ENCODE measurements around the gene SSH3.

The SSH3 gene

DNA sequence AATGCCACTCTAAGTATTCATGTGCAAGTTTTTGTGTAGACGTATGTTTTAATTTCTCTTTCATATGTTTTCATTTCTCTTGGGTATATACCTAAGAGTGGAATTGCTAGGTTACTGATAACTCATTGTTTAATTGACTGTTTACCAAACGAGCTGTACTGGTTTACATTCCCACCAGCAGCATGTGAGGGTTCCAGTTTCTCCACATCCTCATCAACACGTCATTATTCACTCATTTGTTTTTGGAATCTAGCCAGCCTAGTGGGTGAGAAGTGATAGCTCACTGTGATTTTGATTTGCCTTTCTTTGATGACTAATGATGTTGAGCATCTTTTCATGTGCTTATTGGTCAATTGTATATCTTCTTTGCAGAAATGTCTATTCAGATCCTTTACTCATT lies 10.2 kb upstream of the SSH3 start:
- DNase-seq (ENCODE audit: low read depth): peak; percentile 70

DNA sequence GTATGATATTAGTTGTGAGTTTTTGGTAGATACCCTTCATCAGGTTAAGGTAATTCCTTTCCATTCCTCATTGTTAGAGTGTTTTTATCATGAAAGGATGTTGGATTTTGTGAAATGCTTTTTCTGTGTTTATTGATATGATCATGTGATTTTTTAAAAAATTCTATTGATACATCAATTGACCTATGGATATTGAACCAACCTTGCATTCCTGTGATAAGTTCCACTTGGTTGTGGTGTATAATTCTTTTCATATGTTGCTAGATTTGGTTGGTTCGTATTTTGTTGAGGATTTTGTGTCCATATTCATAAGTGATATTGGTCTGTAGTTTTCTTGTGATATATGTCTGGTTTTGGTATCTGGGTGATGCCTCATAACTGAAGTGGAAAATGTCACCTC lies 7.5 kb upstream of the SSH3 start:
- DNase-seq (ENCODE audit: low read depth): no peak

DNA sequence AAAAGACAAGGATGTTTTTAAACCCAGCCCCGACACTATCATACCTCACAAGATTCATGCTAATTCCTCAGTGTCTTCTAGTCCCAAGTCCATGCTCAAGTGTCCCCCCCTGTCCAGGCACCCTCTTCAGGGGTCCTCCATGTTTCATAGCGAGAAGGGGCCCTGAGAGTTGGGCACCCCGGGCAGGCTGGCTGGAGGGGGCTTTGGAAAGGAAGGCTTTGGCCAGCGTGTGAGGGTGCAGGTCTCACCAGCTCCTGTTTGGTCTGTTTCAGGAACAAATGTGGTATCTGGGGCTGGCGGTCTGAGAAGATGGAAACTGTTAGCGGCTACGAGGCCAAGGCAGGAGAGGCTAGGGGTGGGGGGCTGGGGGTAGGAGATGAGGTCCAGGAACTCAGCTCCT lies 4.5 kb upstream of the SSH3 start:
- DNase-seq (ENCODE audit: low read depth): no peak

DNA sequence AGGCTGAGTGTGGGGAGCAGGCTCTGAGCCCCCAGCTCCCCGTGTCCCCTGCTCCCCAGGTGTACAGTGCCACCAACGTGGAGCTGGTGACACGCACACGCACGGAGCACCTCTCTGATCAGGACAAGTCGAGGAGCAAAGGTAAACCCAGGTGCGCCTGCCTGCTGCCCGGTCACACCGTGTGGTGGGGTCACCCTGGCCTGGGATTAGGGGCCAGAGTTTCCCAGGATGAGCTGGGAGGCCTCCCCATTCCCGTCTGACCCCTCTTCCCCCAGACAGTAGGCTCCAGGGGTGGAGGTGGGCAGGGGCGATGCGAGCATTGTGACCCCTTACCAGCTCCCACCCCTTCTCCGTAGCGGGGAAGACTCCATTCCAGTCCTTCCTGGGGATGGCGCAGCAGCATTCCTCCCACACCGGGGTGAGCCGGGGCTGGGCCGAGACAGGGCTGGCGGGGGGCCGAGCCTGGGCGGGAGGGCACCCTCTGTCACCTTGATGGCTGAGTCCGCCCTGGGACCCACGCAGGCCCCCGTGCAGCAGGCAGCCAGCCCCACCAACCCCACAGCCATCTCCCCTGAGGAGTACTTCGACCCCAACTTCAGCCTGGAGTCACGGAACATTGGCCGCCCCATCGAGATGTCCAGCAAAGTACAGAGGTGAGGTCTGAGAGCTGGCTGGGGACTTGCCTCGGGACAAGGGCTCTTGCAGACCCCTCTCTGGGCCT lies 3.7 kb upstream of the SSH3 start:
- DNase-seq (ENCODE audit: low read depth): no peak

DNA sequence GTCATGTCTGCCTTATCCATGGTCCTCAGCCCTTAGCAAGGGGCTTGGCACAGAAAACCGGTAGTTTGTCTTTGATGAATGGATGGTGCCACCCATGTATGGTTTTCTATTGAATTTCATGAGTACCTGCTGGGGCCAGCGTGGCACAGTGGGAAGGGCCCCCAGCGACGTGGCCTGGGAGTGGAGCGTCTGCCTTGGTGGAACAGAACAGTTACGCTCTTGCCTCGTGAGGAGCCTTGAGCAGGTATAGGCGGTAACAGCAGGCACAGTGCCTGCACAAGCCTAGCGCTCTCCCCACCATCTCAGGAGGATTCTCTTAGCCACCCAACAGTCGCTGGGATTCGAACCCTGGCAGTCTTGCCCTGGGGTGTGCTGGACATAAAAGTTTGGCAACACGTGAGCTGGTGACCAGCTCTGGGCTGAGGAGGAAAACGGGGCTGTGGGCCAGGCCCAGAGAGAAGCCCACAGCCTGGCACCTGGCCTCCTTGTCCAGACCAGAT lies 3.0 kb upstream of the SSH3 start:
- DNase-seq (ENCODE audit: low read depth): no peak

DNA sequence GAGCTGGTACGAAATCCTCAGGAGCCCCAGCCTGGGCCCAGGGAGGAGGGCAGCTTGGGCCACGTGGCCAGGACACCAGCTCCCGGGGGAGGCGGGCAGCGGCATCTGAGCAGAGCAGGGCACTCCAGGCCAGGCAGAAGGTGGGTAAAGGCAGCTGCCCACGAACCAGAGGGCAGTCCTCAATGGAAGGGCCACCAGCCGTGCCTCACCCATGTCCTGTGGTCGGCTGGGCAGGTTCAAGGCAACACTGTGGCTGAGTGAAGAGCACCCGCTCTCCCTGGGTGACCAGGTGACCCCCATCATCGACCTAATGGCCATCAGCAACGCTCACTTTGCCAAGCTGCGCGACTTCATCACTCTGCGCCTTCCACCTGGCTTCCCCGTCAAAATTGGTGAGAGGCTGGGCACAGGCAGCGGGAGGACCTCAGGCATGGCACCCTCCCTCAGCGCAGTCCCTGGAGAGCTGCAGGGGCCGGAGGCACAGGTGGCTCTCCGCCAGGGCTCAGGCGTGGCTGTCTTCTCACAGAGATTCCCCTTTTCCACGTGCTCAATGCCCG lies 2.5 kb upstream of the SSH3 start:
- DNase-seq (ENCODE audit: low read depth): no peak

DNA sequence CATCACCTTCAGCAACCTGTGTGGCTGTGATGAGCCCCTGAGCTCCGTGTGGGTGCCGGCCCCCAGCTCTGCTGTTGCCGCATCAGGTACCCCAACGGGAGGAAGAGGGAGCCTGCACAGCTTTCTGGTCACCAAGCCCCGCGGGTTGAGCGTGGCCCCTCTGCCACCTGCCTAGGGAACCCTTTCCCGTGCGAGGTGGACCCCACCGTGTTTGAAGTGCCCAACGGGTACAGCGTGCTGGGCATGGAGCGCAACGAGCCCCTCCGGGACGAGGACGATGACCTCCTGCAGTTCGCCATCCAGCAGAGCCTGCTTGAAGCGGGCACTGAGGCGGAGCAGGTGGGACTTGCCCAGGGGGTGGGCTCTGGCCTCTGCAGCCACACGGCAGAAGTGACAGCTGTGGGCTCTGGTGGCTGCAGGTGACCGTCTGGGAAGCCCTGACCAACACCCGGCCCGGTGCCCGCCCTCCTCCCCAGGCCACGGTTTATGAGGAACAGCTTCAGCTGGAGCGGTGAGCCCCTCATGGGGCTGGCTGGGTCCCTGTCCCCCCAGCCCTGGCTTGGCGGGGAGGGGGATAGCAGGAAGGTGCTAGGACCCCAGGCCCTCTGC lies 1.9 kb upstream of the SSH3 start:
- DNase-seq (ENCODE audit: low read depth): no peak

DNA sequence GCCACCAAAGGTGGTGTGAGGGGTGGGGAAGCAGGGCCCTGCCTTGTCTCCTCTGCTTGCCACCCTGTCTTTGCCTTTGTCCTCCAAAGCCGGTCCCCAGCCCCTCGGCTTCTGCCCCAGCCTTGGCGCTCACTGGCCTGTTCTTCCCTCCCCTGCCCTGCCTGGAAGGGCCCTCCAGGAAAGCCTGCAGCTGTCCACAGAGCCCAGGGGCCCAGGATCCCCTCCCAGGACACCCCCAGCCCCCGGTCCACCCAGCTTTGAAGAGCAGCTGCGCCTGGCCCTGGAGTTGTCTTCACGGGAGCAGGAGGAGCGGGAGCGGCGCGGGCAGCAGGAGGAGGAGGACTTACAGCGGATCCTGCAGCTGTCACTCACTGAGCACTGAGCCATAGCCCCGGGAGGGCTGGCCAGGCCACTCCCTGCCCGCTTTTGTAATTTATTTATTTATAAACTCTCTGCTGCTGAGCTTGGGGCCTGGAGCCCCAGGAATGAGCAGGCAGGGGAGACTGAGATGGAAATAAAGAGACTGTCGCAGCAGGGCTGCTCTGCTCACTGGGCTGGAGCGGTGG lies 1.3 kb upstream of the SSH3 start:
- peak; percentile 91 for DNase-seq (ENCODE audit: low read depth)

DNA sequence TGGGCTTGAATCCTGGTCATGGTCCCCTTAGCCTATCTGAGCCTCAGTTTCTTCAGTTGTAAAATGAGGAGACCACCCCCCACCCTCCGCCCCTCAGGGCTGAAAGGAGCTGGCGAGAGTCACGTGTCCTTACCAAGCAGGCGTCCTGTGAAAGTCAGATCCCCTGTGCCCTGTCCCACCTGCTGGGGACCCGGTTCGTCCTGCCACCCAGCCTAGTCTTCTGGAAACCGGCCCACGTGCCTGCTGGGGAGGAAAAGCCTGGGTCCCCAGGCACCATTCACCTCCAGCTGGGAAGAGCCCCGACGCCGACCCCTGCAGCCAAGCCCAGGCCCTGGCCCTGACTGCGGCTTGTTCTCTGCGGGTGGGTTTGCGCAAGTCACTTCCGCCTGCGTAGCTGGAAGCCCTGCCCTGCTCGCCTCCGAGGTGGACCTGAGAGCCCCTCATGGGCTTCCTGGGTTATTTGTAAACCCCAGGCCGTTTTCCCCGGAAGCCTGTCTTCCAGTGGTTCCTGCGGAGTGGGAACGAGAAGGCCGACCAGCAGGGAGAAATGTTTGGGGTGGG lies 679 bp upstream of the SSH3 start:
- DNase-seq (ENCODE audit: low read depth): peak; percentile 64

DNA sequence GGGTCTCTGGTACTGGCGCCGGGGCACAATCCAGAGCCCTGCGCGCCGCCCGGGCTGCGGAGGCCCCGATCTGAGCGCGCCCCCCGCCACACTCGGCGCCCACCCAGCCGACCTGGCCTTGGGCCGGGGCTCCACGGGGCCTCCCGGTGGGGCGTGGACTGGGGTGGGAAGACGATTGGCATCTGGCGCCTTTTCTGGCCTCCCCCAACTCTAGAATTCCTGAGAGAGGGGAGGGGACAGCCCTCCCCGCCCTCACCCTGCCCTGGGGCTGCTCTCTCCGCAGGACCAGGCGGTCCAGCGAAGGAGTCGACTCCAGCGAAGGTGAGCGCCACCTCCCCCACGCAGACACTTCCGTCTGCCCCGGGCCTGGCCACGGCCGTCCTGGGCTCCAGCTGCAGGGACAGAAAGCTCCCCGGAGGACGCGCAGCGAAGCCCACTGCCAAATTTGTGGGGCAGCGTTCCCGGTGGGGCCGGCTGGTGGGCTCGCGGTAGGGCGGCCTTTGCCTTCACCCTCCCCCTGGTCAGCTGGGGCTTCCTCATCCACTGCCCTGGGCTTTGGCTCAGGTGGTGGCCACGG lies 593 bp downstream of the SSH3 start:
- DNase-seq (ENCODE audit: low read depth): no peak

DNA sequence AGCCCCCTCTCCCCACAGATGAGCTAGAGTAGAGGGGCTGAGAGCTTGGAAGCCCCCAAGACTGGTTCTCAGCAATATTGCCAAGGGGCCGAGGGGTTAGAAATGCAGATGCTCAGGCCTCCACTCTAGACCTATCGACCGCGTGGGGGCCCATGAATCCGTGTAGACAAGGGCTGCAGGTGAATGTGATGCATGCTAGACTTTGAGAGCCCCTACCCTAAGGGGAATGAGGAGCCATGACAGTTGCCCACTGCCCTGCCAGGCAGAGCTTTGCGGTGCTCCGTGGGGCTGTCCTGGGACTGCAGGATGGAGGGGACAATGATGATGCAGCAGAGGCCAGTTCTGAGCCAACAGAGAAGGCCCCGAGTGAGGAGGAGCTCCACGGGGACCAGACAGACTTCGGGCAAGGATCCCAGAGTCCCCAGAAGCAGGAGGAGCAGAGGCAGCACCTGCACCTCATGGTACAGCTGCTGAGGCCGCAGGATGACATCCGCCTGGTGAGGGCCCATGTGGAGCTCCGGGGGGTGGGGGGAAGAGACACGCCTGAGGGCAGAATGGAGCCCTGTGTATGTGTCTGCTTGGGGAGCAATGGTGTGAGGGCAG lies 1.3 kb downstream of the SSH3 start:
- DNase-seq (ENCODE audit: low read depth): no peak

DNA sequence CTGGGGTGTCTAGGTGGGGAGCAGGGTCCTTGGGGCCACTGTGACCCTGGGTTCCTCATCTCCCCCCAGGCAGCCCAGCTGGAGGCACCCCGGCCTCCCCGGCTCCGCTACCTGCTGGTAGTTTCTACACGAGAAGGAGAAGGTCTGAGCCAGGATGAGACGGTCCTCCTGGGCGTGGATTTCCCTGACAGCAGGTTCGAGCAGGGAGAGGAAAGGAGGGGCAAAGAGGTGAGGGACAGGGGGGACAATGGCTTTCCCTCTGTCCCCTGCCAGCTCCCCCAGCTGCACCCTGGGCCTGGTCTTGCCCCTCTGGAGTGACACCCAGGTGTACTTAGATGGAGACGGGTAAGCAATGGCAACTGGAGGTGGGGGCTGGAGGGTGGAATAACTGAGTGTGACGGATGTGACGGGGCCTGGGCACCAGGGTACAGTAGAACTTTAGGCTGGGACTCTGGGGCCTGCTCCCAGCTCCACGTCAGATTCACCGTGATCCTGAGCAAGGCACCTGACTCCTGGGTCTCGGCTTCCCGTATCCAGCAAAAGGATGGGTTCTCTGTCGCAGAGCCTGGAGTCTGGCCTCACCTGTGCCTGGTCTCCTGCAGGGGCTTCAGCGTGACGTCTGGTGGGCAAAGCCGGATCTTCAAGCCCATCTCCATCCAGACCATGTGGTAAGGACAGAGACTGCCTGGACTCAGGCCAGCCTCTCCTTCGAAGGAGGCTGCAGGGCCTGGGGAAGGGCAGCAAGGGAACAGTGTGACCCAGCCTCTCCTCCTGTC lies 3.6 kb downstream of the SSH3 start:
- DNase-seq (ENCODE audit: low read depth): no peak

DNA sequence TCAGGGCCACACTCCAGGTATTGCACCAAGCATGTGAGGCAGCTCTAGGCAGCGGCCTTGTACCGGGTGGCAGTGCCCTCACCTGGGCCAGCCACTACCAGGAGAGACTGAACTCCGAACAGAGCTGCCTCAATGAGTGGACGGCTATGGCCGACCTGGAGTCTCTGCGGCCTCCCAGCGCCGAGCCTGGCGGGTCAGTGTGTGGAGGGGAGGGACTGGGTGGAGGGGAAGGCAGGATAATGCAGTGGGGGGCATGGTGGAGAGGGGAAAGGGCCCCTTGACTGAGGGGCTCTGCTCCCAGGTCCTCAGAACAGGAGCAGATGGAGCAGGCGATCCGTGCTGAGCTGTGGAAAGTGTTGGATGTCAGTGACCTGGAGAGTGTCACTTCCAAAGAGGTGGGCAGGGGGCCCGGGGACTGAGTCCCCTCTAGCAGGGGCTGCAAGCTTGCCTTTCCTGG lies 4.2 kb downstream of the SSH3 start:
- DNase-seq (ENCODE audit: low read depth): no peak

DNA sequence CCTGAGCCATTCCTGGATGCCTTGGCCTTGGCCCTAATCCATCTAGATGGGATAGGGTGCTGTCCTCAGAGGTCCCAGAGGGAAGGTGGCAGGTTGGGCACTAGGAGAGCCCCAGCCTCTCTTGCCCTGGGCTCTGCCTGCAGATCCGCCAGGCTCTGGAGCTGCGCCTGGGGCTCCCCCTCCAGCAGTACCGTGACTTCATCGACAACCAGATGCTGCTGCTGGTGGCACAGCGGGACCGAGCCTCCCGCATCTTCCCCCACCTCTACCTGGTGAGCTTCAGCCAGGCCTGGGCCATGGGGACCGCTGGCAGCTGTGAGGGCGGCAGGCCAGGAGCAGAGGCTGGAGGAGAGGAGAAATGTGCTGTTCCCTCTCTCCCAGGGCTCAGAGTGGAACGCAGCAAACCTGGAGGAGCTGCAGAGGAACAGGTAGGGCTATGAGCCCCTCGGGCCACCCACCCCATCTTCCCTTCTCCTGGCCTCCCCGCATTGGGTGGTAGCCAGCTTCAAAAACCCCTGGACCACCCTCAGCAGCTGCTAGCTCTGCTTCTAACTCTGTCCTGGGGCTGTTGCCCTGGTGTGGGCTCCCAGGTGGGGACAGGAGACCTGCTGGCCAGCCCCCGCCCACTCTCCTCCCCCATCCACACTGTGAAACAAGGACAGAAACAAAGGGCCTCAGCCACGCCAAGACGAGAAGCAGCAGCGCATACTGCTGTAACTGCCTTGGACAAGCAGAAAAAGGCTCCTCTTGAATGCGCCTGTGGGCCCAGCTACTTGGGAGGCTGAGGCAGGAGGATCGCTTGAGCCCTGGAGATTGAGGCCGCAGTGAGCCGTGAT lies 4.9 kb downstream of the SSH3 start:
- no peak for DNase-seq (ENCODE audit: low read depth)

DNA sequence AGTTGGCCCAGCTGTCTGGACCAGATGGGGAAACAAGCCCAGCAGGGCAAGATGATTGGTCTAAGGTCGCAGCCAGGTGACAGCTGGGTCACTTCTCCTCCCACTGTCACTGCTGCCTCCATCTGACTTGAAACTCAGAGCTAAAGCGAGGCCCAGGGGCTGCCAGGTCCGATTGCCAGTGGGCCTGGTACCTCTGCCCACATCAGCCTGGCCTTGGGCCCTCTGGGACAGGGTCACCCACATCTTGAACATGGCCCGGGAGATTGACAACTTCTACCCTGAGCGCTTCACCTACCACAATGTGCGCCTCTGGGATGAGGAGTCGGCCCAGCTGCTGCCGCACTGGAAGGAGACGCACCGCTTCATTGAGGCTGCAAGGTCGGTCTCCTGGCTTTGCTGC lies 5.8 kb downstream of the SSH3 start:
- DNase-seq (ENCODE audit: low read depth): no peak

DNA sequence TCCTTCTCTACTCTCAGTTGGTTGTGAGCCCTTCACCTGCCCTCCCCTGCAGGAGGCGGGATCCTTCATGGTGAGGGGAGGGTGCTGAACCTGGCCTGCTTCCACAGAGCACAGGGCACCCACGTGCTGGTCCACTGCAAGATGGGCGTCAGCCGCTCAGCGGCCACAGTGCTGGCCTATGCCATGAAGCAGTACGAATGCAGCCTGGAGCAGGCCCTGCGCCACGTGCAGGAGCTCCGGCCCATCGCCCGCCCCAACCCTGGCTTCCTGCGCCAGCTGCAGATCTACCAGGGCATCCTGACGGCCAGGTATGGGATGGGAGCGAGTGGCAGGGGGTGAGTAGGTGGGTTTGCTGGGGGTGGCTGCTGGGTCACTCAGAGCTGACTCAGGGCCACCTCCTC lies 6.3 kb downstream of the SSH3 start:
- DNase-seq (ENCODE audit: low read depth): no peak

DNA sequence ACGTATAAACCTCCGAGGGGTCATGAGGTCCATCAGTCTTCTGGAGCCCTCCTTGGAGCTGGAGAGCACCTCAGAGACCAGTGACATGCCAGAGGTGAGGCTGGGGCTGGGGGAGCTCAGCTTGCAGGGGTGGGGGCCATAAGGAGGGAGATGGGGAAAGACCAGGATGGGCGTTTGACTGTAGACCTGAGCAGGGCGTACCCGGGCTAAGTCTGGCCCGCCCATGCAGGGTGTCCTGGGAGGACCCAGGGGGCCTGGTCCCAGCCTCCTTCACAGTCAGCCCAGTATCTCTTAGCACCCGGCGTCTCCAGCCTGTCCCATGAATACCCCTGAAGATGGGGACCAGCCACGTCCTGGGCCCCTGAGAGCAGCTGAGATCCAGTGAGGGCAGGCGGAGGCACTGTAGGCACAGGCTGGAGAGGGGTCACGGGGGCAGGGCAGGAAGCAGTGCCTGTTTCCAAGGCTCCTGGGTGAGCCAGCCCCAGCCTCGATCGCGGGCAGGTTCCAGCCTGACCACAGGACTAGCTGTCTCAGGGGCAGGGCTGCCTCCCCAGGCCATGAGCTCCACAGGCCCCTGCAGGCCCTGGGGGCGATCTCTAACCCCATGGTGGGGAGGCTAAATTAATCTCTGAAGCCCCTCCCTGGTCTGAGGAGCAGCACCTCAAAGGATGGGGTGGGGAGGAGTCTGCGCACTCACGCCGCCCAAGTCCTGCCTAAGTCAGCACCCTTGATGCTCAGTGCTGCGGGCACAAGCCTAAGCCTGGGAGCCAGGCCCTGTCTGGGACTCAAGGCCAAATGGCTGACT lies 7.1 kb downstream of the SSH3 start:
- no peak for DNase-seq (ENCODE audit: low read depth)

DNA sequence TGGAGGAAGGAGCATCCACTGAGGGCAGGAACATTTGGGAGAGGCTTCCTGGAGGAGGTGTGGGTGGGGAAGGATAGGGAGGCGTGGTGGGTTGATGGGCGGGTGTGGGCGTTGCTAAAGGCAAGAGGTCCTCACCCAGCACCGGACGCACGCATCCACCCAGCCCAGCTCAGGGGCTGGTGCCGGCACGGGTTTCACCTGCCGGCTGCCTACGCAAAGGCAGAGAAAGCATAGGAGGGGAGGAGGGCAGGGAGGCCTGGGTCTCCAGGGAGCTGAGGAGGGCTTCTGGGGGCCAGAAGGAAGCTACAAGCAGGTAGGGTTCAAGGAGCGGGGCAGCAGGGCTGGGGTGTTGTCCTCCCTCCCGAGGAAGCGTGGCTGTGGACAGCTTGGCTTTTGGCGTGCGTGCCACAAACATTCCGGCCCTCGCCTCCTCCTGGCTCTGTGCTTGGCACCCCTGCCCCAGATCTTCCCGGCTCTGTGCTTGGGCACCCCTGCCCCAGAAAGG lies 7.8 kb downstream of the SSH3 start:
- DNase-seq (ENCODE audit: low read depth): no peak

DNA sequence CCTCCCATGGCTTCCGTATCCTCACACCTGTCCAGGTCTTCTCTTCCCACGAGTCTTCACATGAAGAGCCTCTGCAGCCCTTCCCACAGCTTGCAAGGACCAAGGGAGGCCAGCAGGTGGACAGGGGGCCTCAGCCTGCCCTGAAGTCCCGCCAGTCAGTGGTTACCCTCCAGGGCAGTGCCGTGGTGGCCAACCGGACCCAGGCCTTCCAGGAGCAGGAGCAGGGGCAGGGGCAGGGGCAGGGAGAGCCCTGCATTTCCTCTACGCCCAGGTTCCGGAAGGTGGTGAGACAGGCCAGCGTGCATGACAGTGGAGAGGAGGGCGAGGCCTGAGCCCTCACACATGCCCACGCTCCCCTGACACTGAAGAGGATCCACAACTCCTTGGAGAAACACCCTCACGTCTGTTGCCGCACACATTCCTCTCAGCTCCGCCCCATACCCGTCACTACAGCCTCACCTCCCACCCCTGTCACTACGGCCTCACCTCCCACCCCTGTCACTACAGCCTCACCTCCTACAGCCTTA lies 8.3 kb downstream of the SSH3 start:
- no peak for DNase-seq (ENCODE audit: low read depth)

Measured in iris pigment epithelial cell (primary cell).